GM18517 (cell line): ENCODE data around the gene CDH1.

Experiments
- ATAC-seq: cut with Tn5 transposase; IDR thresholded peaks from one replicate; pipeline ENCODE4 v1.9.1; 2021; ENCODE audit warnings: mild to moderate bottlenecking, moderate library complexity; ENCODE audit not compliant: unreplicated experiment

The CDH1 gene

GRCh38 chr16:68759062-68759461, 22.0 kb downstream of the CDH1 start:
- no peak for ATAC-seq

GRCh38 chr16:68760671-68761275, 23.7 kb downstream of the CDH1 start:
- ATAC-seq, result peak; percentile 55

GRCh38 chr16:68762996-68763756, 26.1 kb downstream of the CDH1 start:
- ATAC-seq, result no peak

GRCh38 chr16:68764862-68765261, 27.8 kb downstream of the CDH1 start:
- ATAC-seq, result no peak

- ATAC-seq, result no peak
Observed at GRCh38 chr16:68767581-68767980, 30.5 kb downstream of the CDH1 start.

- no peak for ATAC-seq
Observed at GRCh38 chr16:68768175-68768574, 31.1 kb downstream of the CDH1 start.

GRCh38 chr16:68768771-68769170, 31.7 kb downstream of the CDH1 start:
- no peak for ATAC-seq

GRCh38 chr16:68770671-68771070, 33.6 kb downstream of the CDH1 start:
- ATAC-seq, result no peak

- no peak for ATAC-seq
Observed at GRCh38 chr16:68772030-68772681, 35.1 kb downstream of the CDH1 start.

- no peak for ATAC-seq
Observed at GRCh38 chr16:68772871-68773270, 35.8 kb downstream of the CDH1 start.

- no peak for ATAC-seq
Observed at GRCh38 chr16:68774982-68775634, 38.0 kb downstream of the CDH1 start.

- peak; percentile 65 for ATAC-seq
Observed at GRCh38 chr16:68776821-68777485, 39.9 kb downstream of the CDH1 start.

GRCh38 chr16:68778551-68779231, 41.6 kb downstream of the CDH1 start:
- no peak for ATAC-seq

GRCh38 chr16:68779891-68780290, 42.8 kb downstream of the CDH1 start:
- no peak for ATAC-seq

- ATAC-seq, result no peak
Observed at GRCh38 chr16:68781784-68782183, 44.7 kb downstream of the CDH1 start.

- ATAC-seq, result no peak
Observed at GRCh38 chr16:68782198-68783174, 45.4 kb downstream of the CDH1 start.

GRCh38 chr16:68784226-68784625, 47.1 kb downstream of the CDH1 start:
- no peak for ATAC-seq

- no peak for ATAC-seq
Observed at GRCh38 chr16:68784721-68785120, 47.6 kb downstream of the CDH1 start.

- ATAC-seq, result no peak
Observed at GRCh38 chr16:68785715-68786114, 48.6 kb downstream of the CDH1 start.
